ENCODE data around the gene DLG2. TPM values are rescaled to one million over a fixed set of nuclear protein-coding genes. Genes with fewer than 3 reads are reported as not detected.

The DLG2 gene
- polyA plus RNA-seq, 1 experiment: 0.68 TPM

DNA sequence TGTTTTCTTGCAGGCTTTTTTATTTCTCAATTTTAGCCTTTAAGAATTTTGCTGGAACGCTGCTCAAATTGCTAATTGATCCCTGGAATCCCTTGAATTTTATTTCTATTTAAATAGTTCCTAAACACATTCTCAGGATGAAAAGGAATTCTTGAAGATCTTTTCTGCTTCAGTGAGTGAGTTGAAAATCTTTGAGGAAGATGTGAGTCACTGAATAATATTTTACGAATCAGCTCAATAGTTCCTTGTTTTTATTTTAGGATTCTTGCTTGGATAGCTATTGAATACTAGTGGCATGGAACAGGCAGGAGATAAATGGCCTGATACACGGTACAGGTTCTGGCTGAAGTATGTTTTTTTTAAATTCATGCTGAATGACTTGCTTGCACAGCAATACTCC is 2146.3 kb downstream of the DLG2 start:
- ChIA-PET CTCF (interaction anchor here (0.8 kb wide), 1 partner anchor 188 kb away, joined by 3 read pairs; no protein-coding TSS in a partner anchor), POLR2A (no interaction called here)
- Histone ChIP-seq H3K27me3 (ENCODE audit: control insufficient read depth, insufficient read depth, low read length) (peaks cover under 1% of the 10 kb centered on the region), H3K4me3 (ENCODE audit: low read depth, low read length) (no peak overlapping the region), H3K27ac (ENCODE audit: low read depth, low read length) (no peak overlapping the region), H3K9me3 (ENCODE audit: control insufficient read depth, insufficient read depth, low read length) (no peaks in the 10 kb centered on the region)
- TF ChIP-seq, protein P1, sequence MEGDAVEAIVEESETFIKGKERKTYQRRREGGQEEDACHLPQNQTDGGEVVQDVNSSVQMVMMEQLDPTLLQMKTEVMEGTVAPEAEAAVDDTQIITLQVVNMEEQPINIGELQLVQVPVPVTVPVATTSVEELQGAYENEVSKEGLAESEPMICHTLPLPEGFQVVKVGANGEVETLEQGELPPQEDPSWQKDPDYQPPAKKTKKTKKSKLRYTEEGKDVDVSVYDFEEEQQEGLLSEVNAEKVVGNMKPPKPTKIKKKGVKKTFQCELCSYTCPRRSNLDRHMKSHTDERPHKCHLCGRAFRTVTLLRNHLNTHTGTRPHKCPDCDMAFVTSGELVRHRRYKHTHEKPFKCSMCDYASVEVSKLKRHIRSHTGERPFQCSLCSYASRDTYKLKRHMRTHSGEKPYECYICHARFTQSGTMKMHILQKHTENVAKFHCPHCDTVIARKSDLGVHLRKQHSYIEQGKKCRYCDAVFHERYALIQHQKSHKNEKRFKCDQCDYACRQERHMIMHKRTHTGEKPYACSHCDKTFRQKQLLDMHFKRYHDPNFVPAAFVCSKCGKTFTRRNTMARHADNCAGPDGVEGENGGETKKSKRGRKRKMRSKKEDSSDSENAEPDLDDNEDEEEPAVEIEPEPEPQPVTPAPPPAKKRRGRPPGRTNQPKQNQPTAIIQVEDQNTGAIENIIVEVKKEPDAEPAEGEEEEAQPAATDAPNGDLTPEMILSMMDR (IDR thresholded peaks at IDR 0.05; ENCODE audit: low read depth, low read length): no peak
- DNase-seq (ENCODE audit: low read depth, low spot score): no peak

DNA sequence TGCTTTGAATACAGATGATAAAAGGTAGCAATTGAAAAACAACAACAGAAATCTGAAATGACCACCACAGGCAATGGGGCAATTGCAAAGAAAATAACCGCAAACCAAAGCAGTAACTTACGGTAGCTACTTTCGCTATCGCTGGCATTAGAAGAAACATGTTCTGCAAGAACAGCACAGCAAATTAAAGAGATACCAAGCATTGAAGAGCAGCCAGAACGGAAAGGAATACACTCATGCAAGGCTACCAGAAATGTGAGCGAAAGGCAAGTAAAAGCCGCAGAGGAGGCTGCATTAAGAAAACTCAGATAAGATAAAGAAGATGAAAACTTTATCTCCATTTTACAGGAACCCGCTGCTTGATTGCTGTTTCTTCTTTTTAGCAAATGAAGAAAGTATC is 2146.9 kb downstream of the DLG2 start:
- CTCF ChIA-PET: interaction anchor here (0.8 kb wide), 1 partner anchor 187 kb away, joined by 3 read pairs; no protein-coding TSS in a partner anchor
- POLR2A ChIA-PET: no interaction called here
- no peaks in the 10 kb centered on the region for H3K9me3 ChIP-seq (ENCODE audit: control insufficient read depth, insufficient read depth, low read length)
- TF ChIP-seq, protein P1 (IDR thresholded peaks at IDR 0.05; ENCODE audit: low read depth, low read length): no peak
- no peak overlapping the region for H3K4me3 ChIP-seq (ENCODE audit: low read depth, low read length)
- peaks cover 4% of the 10 kb centered on the region for H3K27me3 ChIP-seq (ENCODE audit: control insufficient read depth, insufficient read depth, low read length)
- H3K27ac ChIP-seq (ENCODE audit: low read depth, low read length): no peak overlapping the region
- no peak for DNase-seq (ENCODE audit: low read depth, low spot score)

DNA sequence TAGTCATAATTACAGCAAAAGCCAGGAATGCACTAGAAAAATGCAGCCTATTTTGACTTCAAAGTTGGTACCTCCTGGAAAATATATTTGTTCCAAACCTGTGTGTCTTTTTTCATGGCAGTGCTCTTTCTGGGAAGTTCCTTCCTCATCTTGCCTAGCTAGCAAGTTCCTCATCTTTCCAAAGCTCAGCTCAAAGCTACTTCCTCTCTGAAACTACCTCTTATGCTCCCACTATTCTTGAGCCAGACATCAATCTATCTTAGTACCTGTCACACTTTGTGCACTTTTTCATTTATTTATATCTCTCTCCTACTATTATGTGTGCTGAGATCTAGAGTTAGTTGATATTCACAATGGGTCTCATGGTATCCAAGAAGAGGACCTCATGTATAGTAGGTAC is 2149.4 kb downstream of the DLG2 start:
- Histone ChIP-seq H3K4me3 (ENCODE audit: low read depth, low read length) (no peak overlapping the region), H3K9me3 (ENCODE audit: control insufficient read depth, insufficient read depth, low read length) (no peaks in the 10 kb centered on the region), H3K27ac (ENCODE audit: low read depth, low read length) (no peak overlapping the region), H3K27me3 (ENCODE audit: control insufficient read depth, insufficient read depth, low read length) (peaks cover 6% of the 10 kb centered on the region)
- CTCF ChIA-PET: no interaction called here
- DNase-seq (ENCODE audit: low read depth, low spot score): no peak
- POLR2A ChIA-PET: no interaction called here
- TF ChIP-seq, protein P1 (IDR thresholded peaks at IDR 0.05; ENCODE audit: low read depth, low read length): no peak

- TF ChIP-seq, protein P1 (IDR thresholded peaks at IDR 0.05; ENCODE audit: low read depth, low read length): no peak
- no peak overlapping the region for H3K4me3 ChIP-seq (ENCODE audit: low read depth, low read length)
- peaks cover 6% of the 10 kb centered on the region for H3K27me3 ChIP-seq (ENCODE audit: control insufficient read depth, insufficient read depth, low read length)
- ChIA-PET POLR2A (no interaction called here), CTCF (no interaction called here)
- no peak overlapping the region for H3K27ac ChIP-seq (ENCODE audit: low read depth, low read length)
- H3K9me3 ChIP-seq (ENCODE audit: control insufficient read depth, insufficient read depth, low read length): no peaks in the 10 kb centered on the region
- DNase-seq (ENCODE audit: low read depth, low spot score): no peak
Observed at GRCh38 chr11:83475760-83476159, 2151.4 kb downstream of the DLG2 start.

GRCh38 chr11:83473743-83474142 is 2153.4 kb downstream of the DLG2 start:
- ChIA-PET CTCF (no interaction called here), POLR2A (no interaction called here)
- TF ChIP-seq, protein P1 (IDR thresholded peaks at IDR 0.05; ENCODE audit: low read depth, low read length): no peak
- DNase-seq (ENCODE audit: low read depth, low spot score): no peak
- peaks cover 6% of the 10 kb centered on the region for H3K27me3 ChIP-seq (ENCODE audit: control insufficient read depth, insufficient read depth, low read length)
- no peaks in the 10 kb centered on the region for H3K9me3 ChIP-seq (ENCODE audit: control insufficient read depth, insufficient read depth, low read length)
- no peak overlapping the region for H3K27ac ChIP-seq (ENCODE audit: low read depth, low read length)
- no peak overlapping the region for H3K4me3 ChIP-seq (ENCODE audit: low read depth, low read length)
